Ovary (tissue), 10 donors: ENCODE measurements around the gene HIF1A. TPM values are rescaled to one million over a fixed set of nuclear protein-coding genes. Genes with fewer than 3 reads are reported as not detected.

ENCODE experiments used
- DNase-seq, 5 donors: peaks; one replicate each; pipeline ENCODE4 v3.0.0-alpha.2; 2019 to 2020
- H3K27ac ChIP-seq, 2 donors: fragments of 200-600 bp; one replicate each; pipeline versions ENCODE4 v1.5.1 to v1.8.0; 2019 to 2022
- H3K27me3 ChIP-seq: fragments of 200-600 bp; one replicate; pipeline ENCODE4 v1.8.0; 2022
- H3K36me3 ChIP-seq: fragments of 200-600 bp; sonication (generic); one replicate; pipeline ENCODE4 v1.5.1; 2019
- H3K4me1 ChIP-seq: one replicate; pipeline ENCODE4 v1.8.1; 2013; ENCODE audit warnings: mild to moderate bottlenecking, moderate library complexity; ENCODE audit not compliant: insufficient read depth
- H3K4me3 ChIP-seq: fragments of 200-600 bp; sonication (generic); one replicate; pipeline ENCODE4 v1.5.1; 2017
- H3K9me3 ChIP-seq, 2 donors: fragments of 200-600 bp in 1 of 2; sonication (generic) in 1 of 2; one replicate each; pipeline versions ENCODE4 v1.5.1 to v1.8.1; 2013 to 2019; ENCODE audit warnings: mild to moderate bottlenecking in 1 of 2, moderate library complexity in 1 of 2
- CTCF ChIP-seq, 3 donors: fragments of 450-650 bp in 2 of 3; fragments of 200-600 bp in 1 of 3; IDR thresholded peaks; one replicate each; pipeline versions ENCODE4 v1.5.1 to v1.8.0; 2016 to 2022; ENCODE audit warnings: antibody characterized with exemption in 3 of 3, mild to moderate bottlenecking in 1 of 3
- EP300 ChIP-seq: sonication (generic); formaldehyde crosslinking; IDR thresholded peaks from one replicate; pipeline ENCODE4 v1.6.1; 2017; ENCODE audit warnings: antibody characterized with exemption
- POLR2A ChIP-seq: fragments of 450-650 bp; IDR thresholded peaks from one replicate; pipeline ENCODE4 v1.6.1; 2017; ENCODE audit warnings: antibody characterized with exemption, mild to moderate bottlenecking, moderate library complexity
- WGBS, 3 donors: extraction: QIAGEN DNeasy Blood & Tissue Kit in 1 of 3; methylation state at CpG; one replicate each; pipeline versions ENCODE4 v1.1.5 to v1.1.7; 2013 to 2017; 5-methylcytosine and 5-hydroxymethylcytosine counted together
- intact Hi-C, 4 donors: fragments of 100-400 bp; cut with DNase I; formaldehyde crosslinking; loops; one replicate each; pipeline versions ENCODE4 v1.11.0 to v1.15.1; 2022 to 2023
- long read RNA-seq, 3 donors: library from polyadenylated mRNA in 2 of 3; unstranded in 2 of 3; transcript quantifications; one replicate each; pipeline ENCODE4 v2.0.0 and lab custom pipeline, GENCODE V29; 2021 to 2026
- polyA plus RNA-seq, 2 donors: library from polyadenylated mRNA; stranded (reverse); fragments of 200-250 nt in 1 of 2; fragments of 350-450 nt in 1 of 2; fragmentation: Illumina TruSeq in 1 of 2; extraction: RNeasy Lipid Tissue Mini Kit (QIAGEN cat#74804) in 1 of 2; gene quantifications; one replicate each; pipeline ENCODE4 v1.2.3, GENCODE V29; 2013 to 2014
- total RNA-seq, 7 donors: library from RNA; depleted of rRNA in 2 of 7; stranded (reverse); fragments of >200 nt in 2 of 7; fragmentation: NEBNext Ultra II Directional in 3 of 7; extraction: Animal tissue kit (Norgen Biotek cat#: 25700) in 3 of 7; gene quantifications; one replicate each; pipeline versions ENCODE4 v1.1.0 to v1.2.4, GENCODE V29; 2016 to 2023
- donor health status: DM: no; HTN: no; CAD: no; lungs with moderate emphysema.
- donor health status: DM: no; HTN: no; CAD: no.
- donor health status: Bipolar disorder and iron deficiency.
- donor health status: DM: yes; HTN: yes; CAD: no.
- donor health status: DM: no; HTN: no; CAD: no.
- donor health status: DM: yes; HTN: yes; CAD: no.

HIF1A gene
- total RNA-seq (100 to 1,000 TPM in 4 of 7 donors, 10 to 100 TPM in 3; 85.1 to 204 (median 116) TPM), polyA plus RNA-seq (100 to 1,000 TPM in 1 of 2 donors, 10 to 100 TPM in 1; 41.6 to 165 TPM)
- long read RNA-seq, donor 1, partial matches to known transcripts = 230 of 240 reads
- long read RNA-seq, donor 1, other reads (novel, unspliced or antisense) = 5 of 240 reads
- long read RNA-seq, donor 2, transcript HIF1A-202 (15 exons, 3,919 nt) = major isoform, 9 of 32 reads
- long read RNA-seq, donor 2, partial matches to known transcripts = 17 of 32 reads
- long read RNA-seq, donor 2, other reads (novel, unspliced or antisense) = 0 of 32 reads
- long read RNA-seq, donor 3, transcript HIF1A-202 (15 exons, 3,919 nt) = major isoform, 97 of 160 reads
- long read RNA-seq, donor 3, transcript HIF1A-203 (15 exons, 3,922 nt) = minor isoform, 44 of 160 reads
- long read RNA-seq, donor 3, partial matches to known transcripts = 7 of 160 reads
- long read RNA-seq, donor 3, other reads (novel, unspliced or antisense) = 10 of 160 reads

- TF ChIP-seq EP300 (peak; percentile 37), POLR2A (peak; percentile 90), CTCF (IDR thresholded peaks at IDR 0.05) (peak in 1 of 3 donors; percentile 11)
- Histone ChIP-seq H3K36me3 (no peaks in the 10 kb centered on the region), H3K4me1 (peaks cover 3% of the 10 kb centered on the region), H3K27me3 (no peaks in the 10 kb centered on the region), H3K4me3 (peak within 1 kb of the TSS; percentile 96), H3K27ac (peak within 1 kb of the TSS; percentile 83 to 95), H3K9me3 (no peaks in the 10 kb centered on the region)
- intact Hi-C loops = loop anchor here in 1 of 4 donors (10.0 kb wide), 1 partner anchor 220 kb away; no protein-coding TSS in a partner anchor
- WGBS, 3 donors = 1% methylated on average over 56 to 68 of the region's 68 CpGs
- DNase-seq = peak; percentile 95 to 97 (median 95)
These were observed at the start of gene HIF1A for GRCh38 chr14:61694830-61695694. Gene HIF1A, plus strand, starts transcription at chr14:61695513. Its CDS starts 292 bp downstream, at chr14:61695805.

- intact Hi-C loops = no loop called here
These were observed 48.8 kb upstream of the HIF1A start for GRCh38 chr14:61646366-61647116.

GRCh38 chr14:61647704-61648103 lies 47.6 kb upstream of the HIF1A start:
- intact Hi-C loops = no loop called here
- no peak for DNase-seq
- no peak overlapping the region for H3K27ac ChIP-seq
- WGBS, 3 donors = 97% methylated on average over 5 of the region's 5 CpGs
- no peaks in the 10 kb centered on the region for H3K27me3 ChIP-seq
- no peaks in the 10 kb centered on the region for H3K9me3 ChIP-seq
- H3K4me1 ChIP-seq = no peaks in the 10 kb centered on the region
- no peaks in the 10 kb centered on the region for H3K36me3 ChIP-seq
- no peak for TF ChIP-seq EP300
- H3K4me3 ChIP-seq = no peak overlapping the region

More at GRCh38 chr14:61646366-61647116, 48.8 kb upstream of the HIF1A start:
- 54 to 75% (median 70%) methylated on average over 5 of the region's 5 CpGs for WGBS, 3 donors
- no peak for TF ChIP-seq EP300
- no peak for TF ChIP-seq CTCF (IDR thresholded peaks at IDR 0.05)
- TF ChIP-seq POLR2A = no peak
- no peak overlapping the region for H3K27ac ChIP-seq
- H3K36me3 ChIP-seq = no peaks in the 10 kb centered on the region
- H3K27me3 ChIP-seq = no peaks in the 10 kb centered on the region
- no peaks in the 10 kb centered on the region for H3K4me1 ChIP-seq
- no peak for DNase-seq
- no peak overlapping the region for H3K4me3 ChIP-seq
- no peaks in the 10 kb centered on the region for H3K9me3 ChIP-seq

GRCh38 chr14:61648377-61648776 lies 46.9 kb upstream of the HIF1A start:
- no peak for DNase-seq
- H3K4me3 ChIP-seq = no peak overlapping the region
- intact Hi-C loops = no loop called here
- H3K9me3 ChIP-seq = no peaks in the 10 kb centered on the region
- H3K36me3 ChIP-seq = no peaks in the 10 kb centered on the region
- no peak overlapping the region for H3K27ac ChIP-seq
- H3K27me3 ChIP-seq = no peaks in the 10 kb centered on the region
- TF ChIP-seq EP300 = no peak
- no peak for TF ChIP-seq CTCF (IDR thresholded peaks at IDR 0.05)
- no peak for TF ChIP-seq POLR2A
- H3K4me1 ChIP-seq = no peaks in the 10 kb centered on the region
